Mesothelial cell of epicardium (in vitro differentiated cells): ENCODE results near the gene GRIP2. TPM values are rescaled to one million over a fixed set of nuclear protein-coding genes. Genes with fewer than 3 reads are reported as not detected.

Experiments
- DNase-seq, 2 experiments: peaks; one replicate each; pipeline ENCODE4 v3.0.0; 2021; ENCODE audit warnings: low spot score in 2 of 2; ENCODE audit not compliant: unreplicated experiment in 2 of 2
- H3K27ac Mint-ChIP-seq: 2 replicates; pipeline ENCODE4 v1.8.0; 2021; ENCODE audit warnings: mixed read lengths
- H3K27me3 Mint-ChIP-seq: 2 replicates; pipeline ENCODE4 v1.8.0; 2021; ENCODE audit warnings: low read depth, mixed read lengths
- H3K36me3 Mint-ChIP-seq: 2 replicates; pipeline ENCODE4 v1.8.0; 2021; ENCODE audit warnings: mixed read lengths
- H3K4me1 Mint-ChIP-seq: 2 replicates; pipeline ENCODE4 v1.8.0; 2021; ENCODE audit warnings: mixed read lengths
- H3K4me3 Mint-ChIP-seq: 2 replicates; pipeline ENCODE4 v1.8.0; 2021; ENCODE audit warnings: mild to moderate bottlenecking, moderate library complexity, mixed read lengths
- H3K9me3 Mint-ChIP-seq: 2 replicates; pipeline ENCODE4 v1.8.0; 2021; ENCODE audit warnings: mixed read lengths
- total RNA-seq: library from RNA; stranded (reverse); gene quantifications from 3 replicates; pipeline ENCODE4 v1.2.1, GENCODE V29; 2021
- TF ChIP-seq, protein P1 (sequence below): fragments of 200-600 bp; sonication (generic); IDR thresholded peaks from one replicate; pipeline ENCODE4 v1.5.0; 2021; ENCODE audit warnings: antibody characterized with exemption; ENCODE audit not compliant: unreplicated experiment

GRIP2 gene
- total RNA-seq, 1 donor from 2014 or later = 1.1 TPM

DNA sequence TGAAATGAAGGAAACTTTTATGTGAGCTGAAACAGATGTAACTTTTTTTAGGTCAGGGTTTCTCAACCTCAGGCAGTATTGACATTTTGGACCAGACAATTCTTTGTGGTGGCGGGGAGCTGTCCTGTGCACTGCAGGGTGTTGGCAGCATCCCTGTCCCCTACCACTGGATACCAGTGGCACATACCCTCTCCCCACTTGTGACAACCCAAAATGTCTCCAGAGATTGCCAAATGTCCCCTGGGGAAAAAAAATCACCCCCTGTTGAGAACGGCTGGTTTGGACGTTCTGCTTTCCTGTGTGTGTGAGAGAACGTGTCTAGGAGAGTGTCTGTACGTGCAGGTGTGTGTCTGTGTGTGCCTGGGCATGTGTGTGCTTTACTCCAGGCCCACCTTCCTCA, 30.7 kb upstream of the GRIP2 start:
- H3K27me3 Mint-ChIP-seq = peaks cover 23% of the 10 kb centered on the region
- TF ChIP-seq, protein P1, sequence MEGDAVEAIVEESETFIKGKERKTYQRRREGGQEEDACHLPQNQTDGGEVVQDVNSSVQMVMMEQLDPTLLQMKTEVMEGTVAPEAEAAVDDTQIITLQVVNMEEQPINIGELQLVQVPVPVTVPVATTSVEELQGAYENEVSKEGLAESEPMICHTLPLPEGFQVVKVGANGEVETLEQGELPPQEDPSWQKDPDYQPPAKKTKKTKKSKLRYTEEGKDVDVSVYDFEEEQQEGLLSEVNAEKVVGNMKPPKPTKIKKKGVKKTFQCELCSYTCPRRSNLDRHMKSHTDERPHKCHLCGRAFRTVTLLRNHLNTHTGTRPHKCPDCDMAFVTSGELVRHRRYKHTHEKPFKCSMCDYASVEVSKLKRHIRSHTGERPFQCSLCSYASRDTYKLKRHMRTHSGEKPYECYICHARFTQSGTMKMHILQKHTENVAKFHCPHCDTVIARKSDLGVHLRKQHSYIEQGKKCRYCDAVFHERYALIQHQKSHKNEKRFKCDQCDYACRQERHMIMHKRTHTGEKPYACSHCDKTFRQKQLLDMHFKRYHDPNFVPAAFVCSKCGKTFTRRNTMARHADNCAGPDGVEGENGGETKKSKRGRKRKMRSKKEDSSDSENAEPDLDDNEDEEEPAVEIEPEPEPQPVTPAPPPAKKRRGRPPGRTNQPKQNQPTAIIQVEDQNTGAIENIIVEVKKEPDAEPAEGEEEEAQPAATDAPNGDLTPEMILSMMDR = no peak
- H3K9me3 Mint-ChIP-seq = peaks cover 3% of the 10 kb centered on the region
- no peaks in the 10 kb centered on the region for H3K36me3 Mint-ChIP-seq
- H3K27ac Mint-ChIP-seq = no peak overlapping the region
- H3K4me3 Mint-ChIP-seq = no peak overlapping the region
- no peaks in the 10 kb centered on the region for H3K4me1 Mint-ChIP-seq
- DNase-seq = no peak

DNA sequence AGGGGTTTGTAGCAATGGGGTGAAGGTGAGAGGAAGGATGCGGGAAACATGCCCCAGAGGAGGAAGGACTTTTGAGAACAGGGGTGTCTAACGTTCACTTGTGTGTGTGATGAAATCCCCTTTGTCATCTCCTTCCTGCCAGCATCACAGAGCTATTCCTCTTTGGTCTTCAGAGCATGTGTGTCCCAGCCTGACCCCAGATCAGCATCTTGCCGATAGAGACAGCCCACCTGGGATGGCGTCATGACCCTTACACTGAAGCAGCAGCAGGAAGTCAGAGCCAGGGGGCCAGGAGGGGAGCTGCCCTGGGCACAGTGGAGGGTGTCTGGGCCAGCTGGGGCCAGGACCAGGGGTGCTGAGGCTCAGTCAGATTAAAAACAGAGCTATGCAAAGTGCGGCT, 29.9 kb upstream of the GRIP2 start:
- no peak overlapping the region for H3K27ac Mint-ChIP-seq
- TF ChIP-seq, protein P1 = no peak
- H3K4me1 Mint-ChIP-seq = no peaks in the 10 kb centered on the region
- H3K36me3 Mint-ChIP-seq = no peaks in the 10 kb centered on the region
- no peak for DNase-seq
- peaks cover 3% of the 10 kb centered on the region for H3K9me3 Mint-ChIP-seq
- H3K4me3 Mint-ChIP-seq = no peak overlapping the region
- H3K27me3 Mint-ChIP-seq = peaks cover 22% of the 10 kb centered on the region

DNA sequence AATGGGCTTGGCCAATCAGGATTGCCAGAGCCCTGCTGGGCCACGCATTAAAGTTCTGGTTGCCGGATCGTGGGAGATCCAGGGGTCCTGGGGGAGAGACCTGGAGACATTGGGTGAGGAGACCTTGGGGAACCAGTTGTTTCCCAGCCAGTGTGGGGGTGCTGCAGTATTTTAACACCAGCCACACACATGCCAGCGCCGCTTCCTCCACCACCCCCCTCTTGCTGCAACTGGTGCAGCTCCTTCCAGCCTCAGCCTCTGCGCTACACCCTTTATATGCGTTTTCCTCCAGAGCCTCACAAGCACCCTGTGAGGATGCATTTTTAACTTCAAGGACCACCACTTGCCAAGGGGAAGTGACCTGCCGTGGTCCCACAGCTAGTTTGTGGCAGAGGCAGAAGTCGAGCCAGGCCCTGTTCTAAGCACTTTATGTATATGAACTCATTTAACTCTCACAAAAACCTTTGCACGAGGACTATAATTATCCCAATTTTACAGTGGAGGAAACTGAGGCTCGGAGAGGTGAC, 29.4 kb upstream of the GRIP2 start:
- no peaks in the 10 kb centered on the region for H3K36me3 Mint-ChIP-seq
- H3K27me3 Mint-ChIP-seq = peaks cover 20% of the 10 kb centered on the region
- peaks cover 3% of the 10 kb centered on the region for H3K9me3 Mint-ChIP-seq
- no peak overlapping the region for H3K4me3 Mint-ChIP-seq
- TF ChIP-seq, protein P1 = no peak
- no peaks in the 10 kb centered on the region for H3K4me1 Mint-ChIP-seq
- H3K27ac Mint-ChIP-seq = no peak overlapping the region
- no peak for DNase-seq

DNA sequence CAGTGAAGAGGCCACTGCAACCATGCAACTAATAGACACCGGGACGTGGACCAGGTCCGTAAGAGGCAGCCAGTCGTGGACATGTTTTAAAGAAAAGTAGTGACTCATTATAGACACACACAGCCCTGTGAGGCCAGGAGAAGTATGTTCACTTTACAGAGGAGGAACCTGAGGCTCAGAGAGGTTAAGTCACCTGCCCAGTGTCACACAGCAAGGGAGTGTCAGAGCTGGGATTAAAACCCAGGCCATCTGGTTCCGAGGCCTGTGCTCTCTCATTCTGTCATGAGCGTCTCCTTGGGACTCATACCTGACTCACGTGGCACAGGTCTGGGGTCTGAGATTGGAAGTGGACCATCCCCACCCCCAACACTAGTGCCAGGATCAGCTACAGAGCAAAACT, 28.1 kb upstream of the GRIP2 start:
- no peaks in the 10 kb centered on the region for H3K36me3 Mint-ChIP-seq
- H3K27ac Mint-ChIP-seq = no peak overlapping the region
- peaks cover 16% of the 10 kb centered on the region for H3K27me3 Mint-ChIP-seq
- H3K4me1 Mint-ChIP-seq = no peaks in the 10 kb centered on the region
- no peak overlapping the region for H3K4me3 Mint-ChIP-seq
- H3K9me3 Mint-ChIP-seq = peaks cover 3% of the 10 kb centered on the region
- no peak for DNase-seq
- TF ChIP-seq, protein P1 = no peak

DNA sequence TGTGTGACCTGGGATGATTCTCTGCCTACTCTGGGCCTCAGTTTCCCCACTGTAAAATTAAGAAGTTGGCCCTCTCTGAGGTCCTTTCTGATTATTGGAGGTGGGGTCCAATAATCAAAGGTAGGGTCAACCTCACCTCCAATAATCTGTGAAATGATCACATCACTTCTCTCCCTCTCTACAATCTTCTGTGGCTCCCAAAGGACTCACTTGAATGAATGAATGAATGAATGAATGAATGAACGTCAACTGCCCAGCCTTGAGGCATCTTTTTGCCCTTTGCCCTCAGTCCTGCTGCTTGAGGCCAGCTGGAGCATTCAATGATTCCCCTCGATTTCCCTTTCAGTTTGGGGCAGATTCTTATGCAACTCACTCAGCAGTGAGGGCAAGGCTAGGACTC, 26.7 kb upstream of the GRIP2 start:
- peaks cover under 1% of the 10 kb centered on the region for H3K9me3 Mint-ChIP-seq
- DNase-seq = no peak
- peaks cover 11% of the 10 kb centered on the region for H3K4me1 Mint-ChIP-seq
- no peaks in the 10 kb centered on the region for H3K36me3 Mint-ChIP-seq
- no peak overlapping the region for H3K4me3 Mint-ChIP-seq
- TF ChIP-seq, protein P1 = no peak
- H3K27ac Mint-ChIP-seq = no peak overlapping the region
- H3K27me3 Mint-ChIP-seq = peaks cover 18% of the 10 kb centered on the region
